SW 1271 (cell line): ENCODE results near the gene FOXD1.

Experiments
- DNase-seq, 2 experiments: peaks; one replicate each; lab custom pipeline; 2025; lab: John Stamatoyannopoulos, UW

FOXD1 gene

GRCh38 chr5:73441378-73441777 lies 7.2 kb downstream of the FOXD1 start:
- no peak for DNase-seq

DNA sequence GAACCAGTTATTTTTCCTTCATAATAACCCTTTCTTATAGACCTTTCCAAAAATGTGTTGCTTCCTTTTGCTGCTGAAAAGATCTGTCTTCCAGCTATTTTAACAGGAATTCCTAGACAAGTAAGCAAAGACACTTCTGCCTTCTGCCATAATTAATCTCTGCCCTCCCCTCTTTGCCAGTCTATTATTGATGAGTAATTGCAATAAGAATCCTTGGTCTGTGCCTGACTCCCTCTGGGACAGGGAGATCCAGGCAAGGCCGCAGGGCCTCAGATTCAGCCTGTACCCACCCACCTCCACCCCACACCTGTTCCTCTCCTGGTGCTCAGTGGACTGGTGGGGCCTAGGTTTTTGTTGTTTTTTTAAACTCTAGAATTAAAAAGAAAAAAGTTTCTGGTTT lies 8.3 kb downstream of the FOXD1 start:
- DNase-seq: no peak

DNA sequence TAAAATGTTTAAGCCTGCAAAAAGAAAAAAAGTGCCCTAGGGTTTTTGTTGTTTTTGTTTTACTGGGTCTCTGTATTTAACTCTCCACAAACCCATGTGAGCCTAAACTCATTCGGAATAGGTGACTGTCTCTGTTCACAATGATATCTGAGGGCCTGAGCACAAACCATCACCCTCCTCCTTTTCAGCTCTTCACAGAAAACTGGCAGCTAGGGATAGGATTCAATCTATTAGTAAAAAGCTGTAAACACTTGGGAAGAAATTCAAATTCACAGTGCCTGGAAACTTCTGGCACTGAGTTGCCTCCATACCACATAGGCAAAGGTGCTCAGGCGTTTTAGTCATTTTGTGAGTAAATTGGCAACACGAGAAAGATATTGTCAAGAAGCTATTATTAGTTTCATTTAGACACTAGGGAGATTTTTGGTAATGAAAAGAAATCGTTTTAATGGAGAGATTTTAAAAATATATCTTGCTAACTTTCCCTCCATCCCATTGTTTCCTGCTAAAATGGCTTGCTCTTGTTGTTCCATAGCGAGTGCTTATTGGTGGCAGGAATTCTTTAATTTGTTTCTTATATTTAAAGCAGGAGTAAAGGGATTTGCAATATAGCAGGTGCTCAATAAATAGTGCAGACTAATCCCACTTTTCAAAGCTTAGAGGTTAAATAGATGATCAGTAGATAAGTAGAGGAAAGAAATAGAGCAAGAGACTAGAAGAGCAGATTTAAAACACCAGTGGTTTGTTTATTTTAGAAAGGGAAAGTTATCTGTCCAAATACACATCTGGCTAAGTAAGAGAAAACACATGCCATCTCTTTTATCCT lies 9.7 kb downstream of the FOXD1 start:
- no peak for DNase-seq

DNA sequence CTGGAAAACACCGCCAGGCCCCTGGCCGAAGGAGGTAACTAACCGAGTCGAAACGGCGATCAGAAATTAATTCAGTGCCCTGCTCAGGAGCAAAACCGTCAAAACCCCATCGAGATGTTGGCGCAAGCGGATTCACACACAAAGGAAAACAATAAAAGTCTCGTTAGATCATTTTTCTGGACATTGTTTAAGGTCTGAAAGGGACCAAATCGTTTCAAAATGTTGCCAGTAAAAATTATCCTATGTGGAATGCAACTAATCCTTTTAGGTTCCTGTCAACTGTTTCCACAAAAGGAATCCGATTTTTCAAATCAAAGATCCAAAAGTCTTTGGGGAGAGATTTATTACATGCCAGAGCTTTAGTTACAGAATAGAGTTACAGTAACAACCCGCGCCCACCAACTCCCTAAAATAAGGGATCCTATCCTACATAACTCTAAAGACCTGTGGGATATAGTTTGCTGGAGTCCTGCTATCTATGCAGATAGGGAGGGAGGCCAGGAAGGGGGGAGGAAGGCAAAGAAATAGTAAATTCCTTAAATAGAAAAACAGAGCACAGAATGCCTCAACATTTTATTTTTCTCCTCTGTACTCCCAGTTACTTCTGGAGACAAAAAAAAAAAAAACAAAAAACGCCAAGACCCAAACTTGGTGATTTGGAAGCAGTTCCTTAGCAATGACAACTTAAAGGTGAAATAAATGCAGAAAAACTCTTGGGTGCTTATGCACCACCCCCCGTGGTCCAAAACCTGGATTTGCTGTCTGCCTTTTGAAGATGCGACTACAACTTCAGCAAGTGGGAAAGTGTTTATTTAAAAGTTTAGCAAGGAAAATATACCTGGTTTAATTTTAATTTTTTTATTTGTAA lies 10.6 kb downstream of the FOXD1 start:
- DNase-seq: no peak

- no peak for DNase-seq
Measured at GRCh38 chr5:73437101-73437776, 11.3 kb downstream of the FOXD1 start.

GRCh38 chr5:73436535-73437100 lies 12.0 kb downstream of the FOXD1 start:
- DNase-seq: no peak

GRCh38 chr5:73435759-73436534 lies 12.6 kb downstream of the FOXD1 start:
- no peak for DNase-seq

GRCh38 chr5:73434907-73435306 lies 13.7 kb downstream of the FOXD1 start:
- DNase-seq: no peak

DNA sequence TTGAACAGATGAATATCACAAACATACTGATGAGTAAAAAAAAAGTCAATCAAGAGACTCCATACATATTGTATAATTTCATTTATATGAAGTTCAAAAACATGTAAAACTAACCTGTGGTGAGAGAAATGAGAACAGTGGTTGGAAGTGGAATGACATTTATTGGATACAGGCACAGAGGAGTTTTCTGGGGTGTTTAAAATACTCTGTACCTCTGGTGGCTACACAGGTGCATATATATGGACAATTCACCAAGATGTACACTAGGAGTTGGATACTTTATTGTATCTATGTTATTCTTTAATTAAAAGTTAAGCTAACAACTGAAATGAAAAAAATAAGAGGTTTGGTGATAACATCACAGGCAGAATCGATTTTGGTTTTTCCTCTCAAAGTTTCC lies 14.1 kb downstream of the FOXD1 start:
- no peak for DNase-seq

DNA sequence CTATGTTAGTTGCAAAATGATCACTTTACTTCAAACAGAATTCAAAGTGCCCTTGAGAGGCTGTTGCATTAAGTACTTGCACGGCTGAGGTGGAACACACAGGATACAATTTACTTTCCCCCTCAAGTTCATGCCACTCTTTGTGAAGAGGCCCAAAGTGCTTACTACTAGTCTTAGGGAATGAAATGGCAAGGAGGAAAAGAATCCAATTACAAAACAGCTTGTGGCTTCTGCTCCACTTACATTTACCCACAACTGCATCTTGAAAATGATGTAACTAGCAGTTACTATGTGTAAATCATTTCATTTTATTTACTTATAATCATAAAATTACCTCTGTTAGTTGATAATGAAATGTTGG lies 14.6 kb downstream of the FOXD1 start:
- DNase-seq: no peak

GRCh38 chr5:73433272-73433981 lies 15.2 kb downstream of the FOXD1 start:
- no peak for DNase-seq

DNA sequence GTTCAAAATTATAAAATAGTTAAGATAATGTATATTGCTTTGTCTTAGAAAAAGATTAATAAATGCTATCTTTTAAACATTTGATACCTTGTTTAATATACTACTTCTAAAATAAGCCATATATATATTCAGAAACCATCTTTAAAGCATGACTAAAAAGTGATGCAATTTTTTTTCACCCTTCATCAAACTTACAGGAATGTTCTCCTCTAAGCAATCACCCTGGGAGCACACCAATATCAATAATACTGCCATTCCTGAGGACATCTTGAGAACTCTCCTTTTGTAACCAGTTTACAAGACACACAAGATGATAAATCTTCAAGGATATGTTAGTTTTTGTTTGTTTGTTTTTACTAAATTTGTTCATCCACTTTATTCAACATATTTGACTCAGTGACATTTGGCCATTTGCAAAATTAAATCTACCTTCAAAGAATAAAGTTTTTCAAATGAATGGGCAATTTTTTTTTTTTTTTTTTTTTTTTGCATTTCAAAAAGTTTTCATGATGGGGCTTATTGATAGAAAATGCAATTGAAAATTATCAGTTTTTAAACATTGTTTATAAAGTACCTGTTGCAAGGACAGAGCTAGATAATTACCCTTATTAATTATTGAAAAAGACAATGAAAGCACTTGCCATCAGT lies 17.2 kb downstream of the FOXD1 start:
- no peak for DNase-seq

DNA sequence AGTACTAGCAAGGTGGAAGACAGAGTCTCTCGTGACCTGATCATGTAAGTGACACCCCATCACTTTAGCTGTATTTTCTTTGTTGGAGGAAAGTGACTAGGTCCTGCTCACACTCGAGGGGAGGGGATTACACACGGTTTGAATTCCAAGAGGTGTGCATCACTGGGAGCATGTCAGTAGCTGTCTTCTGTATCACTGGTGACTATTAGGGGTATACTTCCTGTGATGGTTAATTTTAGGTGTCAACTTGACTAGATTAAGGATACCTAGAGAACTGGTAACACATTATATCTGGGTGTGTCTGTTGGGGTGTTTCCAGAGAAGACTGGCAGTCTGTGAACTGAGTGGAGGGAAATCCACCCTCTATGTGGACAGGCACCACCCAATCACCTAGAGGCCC lies 22.5 kb downstream of the FOXD1 start:
- DNase-seq: no peak

DNA sequence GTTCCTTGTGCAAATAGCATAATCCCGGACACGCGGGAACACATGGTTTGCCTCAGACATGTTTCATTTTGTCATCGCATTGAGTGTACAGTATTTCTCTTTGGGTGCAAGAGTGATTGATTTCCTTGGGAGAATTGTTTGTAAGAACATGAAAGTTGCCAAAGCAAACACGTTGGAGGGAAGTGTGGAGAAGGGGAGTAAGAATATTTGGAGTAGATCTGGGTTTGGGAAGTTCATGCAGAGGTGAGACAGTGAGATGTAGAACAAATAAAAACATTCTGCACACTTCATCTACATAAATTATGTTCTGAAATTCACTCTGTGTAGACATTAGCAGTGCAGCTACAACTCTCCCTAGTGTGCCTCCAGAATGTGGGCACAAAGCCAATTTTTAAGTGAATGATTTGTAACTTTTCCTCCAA lies 24.0 kb downstream of the FOXD1 start:
- no peak for DNase-seq

- no peak for DNase-seq
Measured at GRCh38 chr5:73422164-73422563, 26.4 kb downstream of the FOXD1 start.

DNA sequence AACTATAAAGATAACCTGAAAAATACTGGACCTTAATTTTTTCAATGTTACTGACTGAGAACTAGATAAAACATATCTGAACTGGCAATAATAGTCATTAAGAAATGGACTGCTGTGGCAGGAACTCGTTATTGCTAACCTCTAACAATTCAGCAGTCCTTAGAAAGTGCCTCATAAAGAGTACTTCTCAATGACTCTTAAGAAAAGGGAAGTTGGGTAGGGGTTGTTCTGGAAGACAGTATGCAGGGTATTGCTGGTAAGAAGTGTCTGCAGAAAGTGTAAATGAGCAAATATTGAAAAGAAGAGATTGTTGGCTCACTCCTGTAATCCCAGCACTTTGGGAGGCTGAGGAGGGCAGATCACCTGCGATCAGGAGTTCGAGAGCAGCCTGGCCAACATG lies 27.9 kb downstream of the FOXD1 start:
- DNase-seq: no peak

- no peak for DNase-seq
Measured at GRCh38 chr5:73419465-73420390, 28.8 kb downstream of the FOXD1 start.

DNA sequence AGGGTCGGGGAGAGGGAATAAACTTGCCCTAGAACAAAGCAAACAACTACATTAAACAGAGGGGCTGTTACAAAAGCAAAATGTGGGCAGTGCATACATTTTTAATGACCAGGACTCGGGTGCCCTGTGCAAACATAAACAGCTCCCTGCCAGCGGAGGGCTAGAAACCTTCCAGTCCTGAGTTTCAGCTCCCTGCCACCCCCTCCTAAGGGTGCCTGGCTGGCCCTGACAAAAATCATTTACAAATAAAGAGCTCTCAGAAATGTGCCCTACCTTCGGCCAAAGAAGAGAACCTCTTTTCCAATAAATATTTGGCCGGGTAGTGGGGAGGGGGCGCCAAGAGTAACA lies 29.5 kb downstream of the FOXD1 start:
- DNase-seq: no peak

GRCh38 chr5:73418244-73418691 lies 30.3 kb downstream of the FOXD1 start:
- DNase-seq: no peak
